Epidermal melanocyte (primary cell): ENCODE data around the gene TF.
"Not testable (repeated sequence)": the region's sequence is repeated elsewhere in the genome, so short reads cannot be mapped to it uniquely, and the experiment has no call there.

ENCODE experiments used
- DNase-seq: peaks from one replicate; pipeline ENCODE4 v3.0.0; 2011; ENCODE audit warnings: low spot score; ENCODE audit not compliant: insufficient read length

The TF gene

DNA sequence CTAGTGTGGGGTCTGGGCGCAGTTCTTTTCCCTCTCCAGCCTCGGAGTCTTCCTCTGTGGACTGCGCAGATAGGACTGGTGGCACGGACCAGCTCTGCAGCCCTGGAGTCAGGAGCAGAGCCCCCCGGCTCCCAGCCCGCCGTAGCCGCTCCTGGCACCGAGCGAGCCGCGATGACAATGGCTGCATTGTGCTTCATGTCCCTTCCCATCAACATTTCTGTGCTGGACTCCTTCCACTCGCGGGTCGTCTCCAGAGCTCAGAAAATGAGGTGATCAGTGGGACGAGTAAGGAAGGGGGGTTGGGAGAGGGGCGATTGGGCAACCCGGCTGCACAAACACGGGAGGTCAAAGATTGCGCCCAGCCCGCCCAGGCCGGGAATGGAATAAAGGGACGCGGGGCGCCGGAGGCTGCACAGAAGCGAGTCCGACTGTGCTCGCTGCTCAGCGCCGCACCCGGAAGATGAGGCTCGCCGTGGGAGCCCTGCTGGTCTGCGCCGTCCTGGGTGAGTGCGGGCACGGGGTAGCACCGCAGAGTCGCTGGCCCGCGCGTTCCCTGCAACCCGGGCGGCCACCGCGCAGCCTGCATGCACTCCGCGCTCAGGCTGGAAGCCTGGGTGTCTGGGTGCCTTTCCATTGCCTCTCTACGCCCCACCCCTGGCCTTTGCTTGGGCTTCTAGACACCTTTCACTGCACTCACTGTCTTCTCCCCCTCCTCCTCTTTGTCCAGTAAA is at the start of gene TF:
TSS of gene TF (plus strand) at position 413 of the 731 bp plus-strand sequence. CDS start at position 461, 48 bp downstream.
- DNase-seq: no peak

DNA sequence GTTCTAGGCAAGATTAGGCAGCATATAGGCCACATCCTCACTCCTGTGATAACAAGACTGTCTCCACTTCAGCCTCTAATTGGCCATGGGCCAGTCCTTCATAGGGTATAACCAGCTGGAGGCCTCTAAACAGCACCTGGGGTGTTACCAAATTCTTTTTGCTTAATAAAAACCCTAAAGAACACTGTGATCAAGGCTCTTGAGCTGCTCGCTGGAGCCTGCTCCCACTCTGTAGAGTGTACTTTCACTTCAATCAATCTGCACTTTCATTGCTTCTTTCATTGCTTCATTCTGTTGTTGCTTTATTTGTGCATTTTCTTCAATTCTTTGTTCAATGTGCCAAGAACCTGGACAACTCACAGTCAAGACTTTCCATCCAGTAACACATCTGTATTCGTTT is 48.2 kb upstream of the TF start:
- DNase-seq: no peak

DNA sequence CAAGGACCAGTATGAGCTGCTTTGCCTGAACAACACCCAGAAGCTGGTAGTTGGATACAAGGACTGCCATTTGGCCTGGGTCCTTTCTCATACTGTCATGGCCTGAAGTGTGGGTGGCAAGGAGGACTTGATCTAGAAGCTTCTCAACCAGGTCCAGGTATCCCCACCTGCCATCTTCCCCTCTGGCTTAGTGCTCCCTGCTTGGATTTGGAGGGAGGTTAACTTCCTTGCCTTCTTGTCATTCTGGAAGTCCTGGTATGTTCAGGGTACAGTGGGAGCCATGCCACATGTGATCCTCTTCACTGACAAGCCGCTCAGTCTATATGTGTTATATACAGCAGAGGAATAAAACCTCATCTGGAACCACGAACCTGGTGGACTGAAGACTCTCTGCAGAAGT is 46.7 kb upstream of the TF start:
- no peak for DNase-seq

DNA sequence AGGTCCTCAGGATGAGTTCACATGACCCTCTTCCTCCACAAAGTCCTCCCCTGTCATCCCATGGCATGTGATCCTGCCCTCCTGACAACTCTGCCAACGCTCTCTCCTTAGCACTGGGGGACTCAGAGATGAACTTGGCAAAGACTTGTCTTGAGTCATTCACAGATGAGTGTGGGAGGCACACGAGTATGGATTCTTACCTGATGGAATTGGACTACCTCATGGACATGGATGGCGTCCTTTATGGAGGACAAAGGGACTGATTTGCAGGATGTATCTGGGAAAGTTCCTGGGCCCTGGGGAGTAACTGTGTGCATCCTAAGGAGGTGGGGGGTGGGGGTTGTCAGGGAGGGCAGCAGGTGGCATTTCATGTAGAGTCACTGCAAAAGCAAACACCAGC is 46.3 kb upstream of the TF start:
- no peak for DNase-seq

DNA sequence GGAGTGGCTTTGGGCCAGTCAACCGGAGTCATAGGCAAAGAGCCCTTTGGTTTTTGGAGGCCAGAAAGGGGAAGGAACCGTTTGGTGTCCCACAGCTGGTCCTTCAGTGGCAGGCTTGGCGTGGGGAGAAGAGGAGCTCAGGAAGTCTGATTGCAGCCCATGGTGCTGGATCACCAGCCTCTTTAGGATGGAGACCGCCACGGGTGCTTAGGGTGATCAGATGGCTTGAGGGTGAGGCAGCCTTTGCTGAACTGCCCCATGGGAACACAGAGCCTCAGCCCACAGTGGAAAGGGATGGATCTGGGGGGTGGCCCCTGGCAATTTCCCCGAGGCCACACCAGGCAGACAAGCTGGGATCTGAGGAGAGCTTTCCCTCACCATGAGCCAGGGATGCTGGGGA is 45.8 kb upstream of the TF start:
- DNase-seq: no peak

DNA sequence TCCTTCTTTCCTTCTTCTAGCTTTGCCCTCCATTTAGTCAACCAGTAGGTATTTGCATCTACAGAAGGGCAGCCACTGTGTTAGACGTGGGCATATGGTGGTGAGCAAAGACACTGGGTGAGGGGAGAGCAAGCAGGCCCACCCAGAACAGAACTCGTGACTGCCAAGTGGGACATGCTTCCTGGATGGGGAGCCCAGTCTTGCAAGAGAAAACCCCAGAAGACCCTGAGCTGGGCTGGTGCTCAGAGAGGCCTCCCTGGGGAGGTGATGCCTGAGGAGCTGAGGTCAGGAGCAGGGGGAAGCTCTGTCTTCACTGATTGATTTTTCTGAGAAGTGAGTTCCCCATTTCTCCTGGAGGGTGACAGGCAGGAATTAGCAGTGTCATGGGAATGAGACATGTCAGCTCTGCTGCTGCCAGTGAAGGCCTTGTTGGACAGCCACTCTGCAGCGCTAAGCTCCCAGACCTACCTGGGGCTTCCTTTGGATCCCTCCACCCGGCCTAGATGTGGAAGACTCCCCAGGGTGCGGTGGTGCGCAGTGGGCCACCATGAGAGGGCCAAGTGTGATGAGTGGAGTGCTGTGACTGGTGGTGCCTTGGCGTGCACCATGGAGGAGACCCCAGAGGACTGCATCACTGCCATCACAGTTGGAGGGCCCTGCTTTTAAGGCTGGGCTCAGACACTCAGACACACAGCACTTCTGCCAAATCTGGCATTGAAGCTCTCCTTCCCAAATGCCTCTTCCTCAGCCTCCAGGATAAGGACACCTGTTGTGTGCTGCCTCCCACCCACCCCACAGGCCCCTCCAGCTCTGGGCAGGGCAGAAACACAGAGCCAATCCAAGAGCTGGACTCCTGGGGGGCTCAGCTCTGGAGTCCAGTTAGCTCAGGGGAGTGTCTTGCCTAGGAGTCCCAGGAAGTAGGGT is 44.5 kb upstream of the TF start:
- DNase-seq: no peak

DNA sequence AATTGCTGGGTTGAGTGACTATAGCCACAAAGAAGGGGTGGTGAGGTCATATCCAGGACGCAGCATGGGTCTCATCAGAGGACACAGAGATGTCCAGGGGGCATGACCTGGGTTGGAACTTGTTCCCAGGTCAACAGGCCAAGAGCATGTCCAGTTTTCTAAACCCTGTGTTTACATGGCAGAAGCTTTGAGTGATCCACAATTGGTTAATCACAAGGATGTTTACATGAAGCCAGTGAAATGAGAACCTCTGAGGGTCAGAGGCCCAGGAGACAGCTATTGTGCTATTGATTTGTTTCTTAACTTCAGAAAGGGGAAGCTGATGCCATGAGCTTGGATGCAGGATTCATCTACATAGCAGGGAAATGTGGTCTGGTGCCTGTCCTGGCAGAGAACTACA is 42.3 kb upstream of the TF start:
- no peak for DNase-seq

DNA sequence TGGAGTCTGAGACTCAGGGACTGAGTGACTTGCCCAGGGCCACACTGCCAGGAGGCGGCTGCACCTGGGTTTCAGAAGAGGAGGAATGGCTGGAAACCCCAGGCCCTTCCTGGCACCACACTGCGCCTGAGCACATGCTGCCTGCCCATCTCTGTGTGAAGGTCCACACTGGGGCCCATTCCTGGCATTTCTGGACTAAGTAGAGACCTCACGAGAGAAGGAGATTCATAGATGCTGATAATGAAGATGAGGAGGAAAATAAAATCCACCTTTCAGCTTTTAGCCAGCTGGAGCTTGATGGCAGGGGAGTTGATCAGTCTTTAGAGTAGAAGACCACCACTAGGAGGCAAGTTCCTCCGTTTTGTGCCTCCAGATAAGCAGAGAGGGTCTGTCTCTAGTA is 40.2 kb upstream of the TF start:
- no peak for DNase-seq

DNA sequence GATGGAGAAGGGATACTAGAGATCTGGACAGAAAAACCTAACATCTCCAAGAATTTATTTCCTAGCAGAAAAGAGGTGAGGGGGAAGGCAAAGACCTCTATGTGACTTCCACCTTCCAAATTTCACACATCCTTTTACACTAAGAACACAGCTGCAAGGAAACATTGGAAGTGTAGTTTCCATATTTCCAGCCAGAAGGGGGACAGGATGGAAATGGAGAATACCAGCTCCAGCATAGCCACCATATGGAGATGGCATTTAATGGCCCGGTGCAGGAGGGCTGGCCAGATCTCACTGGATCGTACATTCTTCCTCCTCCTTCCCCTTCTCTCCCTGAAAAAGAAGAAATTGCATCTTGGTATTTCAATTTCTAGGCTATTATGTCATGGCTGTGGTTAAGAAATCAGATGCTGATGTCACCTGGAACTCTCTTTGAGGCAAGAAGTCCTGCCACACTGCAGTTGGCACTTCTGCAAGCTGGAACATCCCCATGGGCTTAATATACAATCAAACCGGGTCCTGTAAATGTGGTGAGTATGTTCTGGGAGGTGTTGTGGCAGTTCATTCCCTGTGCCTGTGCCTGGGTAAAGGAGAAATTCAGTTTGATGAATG is 36.9 kb upstream of the TF start:
- no peak for DNase-seq

DNA sequence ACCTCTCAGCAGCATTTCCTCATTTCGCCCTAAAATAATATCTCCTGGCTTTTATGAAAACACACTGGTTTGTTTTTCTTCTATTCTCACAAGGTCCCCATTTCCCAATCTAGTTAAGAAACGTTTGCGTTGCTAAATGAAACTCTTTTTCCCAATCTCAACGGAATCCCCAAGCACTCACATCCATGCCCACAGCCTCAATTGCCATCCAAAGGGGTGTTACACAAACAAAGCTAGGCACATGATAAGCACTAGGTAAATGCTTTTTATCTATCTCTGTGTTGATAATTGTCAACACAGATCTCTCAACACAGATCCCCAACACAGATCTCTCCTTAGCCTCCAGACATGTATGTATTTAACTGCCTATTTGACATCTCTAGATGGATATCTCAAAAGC is 35.2 kb upstream of the TF start:
- DNase-seq: no peak

DNA sequence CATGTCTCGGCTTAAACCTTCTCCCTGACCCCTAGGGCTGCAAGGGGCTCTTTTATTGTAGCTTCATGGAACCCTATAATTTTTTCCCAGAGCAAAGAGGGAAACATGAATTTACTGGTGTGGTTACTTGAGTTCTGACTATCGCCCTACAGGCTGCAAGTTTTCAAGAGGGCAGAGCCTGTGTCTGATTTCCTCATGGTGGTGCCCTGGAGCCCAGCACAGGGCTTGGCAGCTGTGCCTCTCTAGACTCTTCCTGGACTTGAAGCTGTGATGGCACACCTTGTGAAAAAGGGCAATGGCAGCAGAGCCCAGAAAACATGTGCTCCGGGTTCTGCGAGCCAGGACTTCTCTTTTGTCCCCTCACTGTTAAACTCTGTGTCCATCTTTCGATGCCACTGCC is 34.2 kb upstream of the TF start:
- DNase-seq: no peak

DNA sequence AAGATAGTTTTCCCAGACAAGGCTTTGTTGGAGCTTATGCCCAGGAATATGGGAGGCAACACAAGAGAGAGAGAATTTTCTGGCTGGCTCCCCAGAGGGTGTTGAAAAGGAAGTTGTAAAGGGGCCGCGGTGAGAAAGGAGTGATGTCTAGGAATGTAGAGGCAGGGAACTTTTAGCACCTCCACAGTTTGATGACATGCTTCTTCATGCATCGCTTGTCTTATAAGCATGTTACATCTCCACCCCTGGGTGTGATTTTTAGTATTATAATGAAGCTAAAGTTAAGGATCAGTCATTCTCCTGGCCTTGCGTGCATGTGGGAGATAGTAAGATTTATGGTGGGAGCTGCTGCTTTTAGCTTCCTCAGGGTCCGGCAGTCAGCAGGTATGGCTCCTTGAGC is 32.8 kb upstream of the TF start:
- no peak for DNase-seq

DNA sequence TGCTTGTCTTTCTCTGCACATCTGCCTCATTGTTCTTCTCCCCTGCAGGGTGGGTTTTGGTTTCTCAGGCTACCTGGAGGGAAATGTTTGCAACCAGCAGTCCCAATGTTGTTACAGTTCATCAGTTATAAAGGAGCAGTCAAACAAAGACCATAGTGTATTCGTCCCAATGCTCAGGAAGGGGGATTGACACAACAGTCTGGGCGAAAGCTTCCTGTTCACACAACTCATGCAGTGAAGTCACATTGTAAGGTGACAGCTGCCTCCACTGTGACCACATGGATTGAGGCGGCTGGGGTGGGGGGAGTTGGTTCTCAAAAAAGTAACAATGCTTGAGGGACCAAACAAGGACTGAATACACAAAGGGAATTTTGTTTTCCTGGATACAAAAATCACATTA is 28.8 kb upstream of the TF start:
- DNase-seq: no peak

DNA sequence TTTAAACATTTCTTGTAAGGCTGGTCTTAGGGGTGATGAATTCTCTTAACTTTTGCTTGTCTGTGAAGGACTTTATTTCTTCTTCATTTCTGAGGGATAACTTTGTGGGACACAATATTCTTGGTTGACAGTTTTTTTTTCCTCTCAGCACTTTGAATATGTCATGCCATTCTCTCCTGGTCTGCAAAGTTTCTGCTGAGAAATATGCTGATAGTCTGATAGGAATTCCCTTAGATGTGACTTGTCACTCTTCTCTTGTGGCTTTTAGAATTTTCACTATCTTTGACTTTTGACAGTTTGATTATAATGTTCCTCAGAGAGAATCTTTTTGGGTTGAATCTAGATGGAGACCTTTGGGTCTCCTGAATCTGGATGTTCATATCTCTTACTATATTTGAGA is 23.3 kb upstream of the TF start:
- no peak for DNase-seq

DNA sequence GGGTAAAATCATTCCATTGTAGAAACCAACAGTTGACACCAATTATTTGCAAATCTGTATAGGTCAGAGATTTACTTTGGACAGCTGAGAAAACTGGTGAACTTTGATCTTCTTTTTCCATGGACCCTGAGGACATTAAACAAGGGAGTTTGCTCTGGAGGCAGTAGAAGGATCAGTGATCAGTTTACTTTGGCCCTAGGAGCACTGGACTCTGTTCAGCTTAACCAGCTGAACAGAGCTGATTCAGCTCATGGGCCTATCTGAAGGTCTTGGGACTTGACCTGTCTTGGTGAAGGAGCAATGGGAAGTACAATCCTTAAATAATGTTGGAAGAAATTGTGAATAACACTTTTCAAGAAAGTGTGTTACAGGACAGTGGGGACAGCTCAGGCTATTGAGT is 15.2 kb upstream of the TF start:
- no peak for DNase-seq

DNA sequence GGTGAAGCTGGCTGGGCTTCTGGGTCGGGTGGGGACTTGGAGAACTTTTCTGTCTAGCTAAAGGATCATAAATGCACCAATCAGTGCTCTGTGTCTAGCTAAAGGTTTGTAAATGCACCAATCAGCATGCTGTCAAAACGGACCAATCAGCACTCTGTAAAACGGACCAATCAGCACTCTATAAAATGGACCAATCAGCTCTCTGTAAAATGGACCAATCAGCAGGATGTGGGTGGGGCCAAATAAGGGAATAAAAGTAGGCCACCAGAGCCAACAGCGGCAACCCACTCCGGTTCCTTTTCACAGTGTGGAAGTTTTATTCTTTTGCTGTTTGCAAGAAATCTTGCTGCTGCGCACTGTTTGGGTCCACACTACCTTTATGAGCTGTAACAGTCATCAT is 14.0 kb upstream of the TF start:
- not testable (repeated sequence) for DNase-seq

DNA sequence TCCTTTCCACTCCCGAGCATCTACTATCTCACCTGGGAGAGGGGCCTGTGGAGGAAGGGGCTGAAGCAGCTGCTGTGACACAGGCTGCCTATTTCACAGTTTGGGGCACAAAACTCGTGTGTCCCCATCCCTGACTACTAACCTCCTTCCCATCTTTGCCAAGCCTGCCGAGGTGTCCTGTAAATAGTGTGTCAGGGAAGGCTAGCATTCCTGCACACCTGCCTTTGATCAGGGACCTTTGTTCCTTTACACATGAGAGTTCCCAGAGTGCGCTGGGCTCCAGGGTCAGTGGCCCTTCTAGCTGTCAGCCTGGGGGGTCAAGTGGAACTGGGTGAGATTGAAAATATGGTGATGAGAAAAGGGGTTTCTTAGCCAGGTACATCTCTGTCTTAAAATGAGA is 13.0 kb upstream of the TF start:
- no peak for DNase-seq

DNA sequence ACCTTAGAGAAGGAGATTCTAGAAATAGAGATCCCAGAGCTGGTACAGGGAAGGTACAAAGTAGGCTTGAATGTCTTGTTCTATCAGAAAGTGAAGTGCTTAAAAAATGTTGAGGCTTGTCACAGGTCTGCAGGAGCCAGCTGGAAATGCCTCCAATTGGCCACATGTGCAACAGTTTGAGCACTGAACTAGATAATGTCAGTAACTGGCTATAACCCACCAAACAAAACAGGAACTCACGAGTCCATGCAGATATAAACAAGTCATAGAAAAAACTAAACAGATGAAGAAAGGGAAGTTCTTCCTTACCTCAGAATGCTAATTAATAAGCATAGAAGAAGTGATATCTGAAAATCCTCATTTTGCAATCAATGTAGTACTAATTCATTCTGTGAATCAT is 11.9 kb upstream of the TF start:
- DNase-seq: no peak

DNA sequence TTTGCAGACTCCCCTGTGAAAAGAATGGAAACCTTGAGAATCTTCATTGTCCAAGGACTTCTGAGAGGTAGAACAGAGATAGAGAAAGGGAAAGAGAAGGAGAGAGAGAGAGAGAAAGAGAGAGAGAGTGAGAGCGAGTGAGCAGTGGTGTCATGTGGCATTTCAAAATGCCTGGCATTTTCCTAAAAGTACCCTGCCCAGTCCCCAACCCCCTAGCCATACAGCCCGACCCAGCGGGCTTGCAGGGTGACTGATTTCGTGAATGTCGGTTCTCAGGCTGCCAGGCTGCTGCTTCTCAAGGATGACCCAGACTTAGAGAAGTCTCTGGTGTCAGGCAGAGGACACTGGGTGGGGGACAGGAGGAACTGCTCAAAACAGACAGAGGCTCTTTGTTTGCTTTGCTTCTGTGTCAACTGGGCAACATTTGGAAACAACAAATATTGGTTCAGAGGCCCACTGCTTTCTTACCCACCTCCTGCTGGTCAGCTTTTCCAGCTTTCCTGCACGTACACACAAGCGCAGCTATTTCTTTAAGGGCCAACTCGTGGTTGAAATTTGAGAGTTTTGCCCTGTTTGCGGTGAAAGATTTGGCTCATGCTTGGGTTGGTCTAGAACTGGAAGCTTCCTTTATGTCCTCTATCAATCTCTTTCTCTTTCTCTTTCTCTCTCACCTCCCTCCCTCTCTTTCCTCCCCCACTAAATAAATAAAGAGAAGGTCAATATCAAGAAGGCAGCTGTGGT is 3.7 kb upstream of the TF start:
- DNase-seq: no peak

DNA sequence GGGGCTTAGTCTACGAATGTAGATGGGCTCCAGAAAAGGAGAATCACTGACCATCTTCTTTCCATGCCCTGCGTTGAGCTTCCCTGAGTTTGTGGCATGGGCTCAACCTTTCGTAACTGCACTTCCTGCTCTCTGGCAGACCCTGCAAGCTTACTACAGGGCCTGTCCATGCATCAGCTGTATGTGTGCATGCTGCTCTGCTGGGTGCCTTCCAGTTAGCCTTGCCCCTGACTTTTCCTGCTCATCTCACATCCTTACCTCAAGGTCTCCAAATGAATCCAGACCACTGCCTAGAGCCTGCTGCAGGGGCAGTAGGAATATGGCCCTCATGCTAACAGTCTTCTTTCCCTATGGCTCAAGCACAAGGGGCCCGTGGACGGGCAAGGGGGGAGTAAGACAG is 2.0 kb upstream of the TF start:
- DNase-seq: no peak

DNA sequence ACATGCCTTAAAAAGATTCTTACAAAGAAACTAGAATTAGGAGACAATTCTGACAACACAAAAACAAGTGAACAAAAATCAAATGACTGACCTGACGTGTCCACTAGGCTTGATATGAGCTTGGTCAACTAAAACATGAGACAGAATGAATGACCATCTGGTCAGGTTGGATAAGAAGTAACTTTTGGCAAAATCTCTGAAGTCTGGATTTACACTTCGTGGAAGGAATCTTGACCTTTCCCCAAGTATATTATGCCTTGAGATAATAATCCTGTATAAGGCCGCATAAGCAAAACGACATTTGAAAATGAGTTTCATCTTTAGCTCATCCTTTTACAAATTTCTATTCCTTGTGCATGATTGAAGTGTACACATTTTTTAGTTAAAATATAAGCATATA is 1.1 kb upstream of the TF start:
- no peak for DNase-seq

DNA sequence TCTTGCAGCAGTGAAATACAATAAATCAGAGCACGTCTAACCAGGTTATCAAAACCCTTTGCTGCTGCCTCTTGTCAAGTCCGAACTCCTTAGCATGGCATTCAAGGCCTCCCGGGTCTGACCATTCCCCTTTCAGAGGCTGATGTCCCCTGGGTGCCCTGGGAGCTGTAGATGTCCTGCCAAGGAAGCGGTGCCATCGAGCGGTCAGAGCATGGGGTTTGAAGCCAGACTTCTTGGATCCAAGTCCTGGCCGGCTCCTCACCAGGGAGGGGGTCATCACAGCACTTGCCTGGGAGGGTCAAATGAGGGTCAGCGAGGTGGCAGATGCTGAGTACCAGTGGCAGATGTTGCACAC is 496 bp downstream of the TF start:
- DNase-seq: no peak
